ENCODE measurements around the gene RNFT2. TPM values are rescaled to one million over a fixed set of nuclear protein-coding genes. Genes with fewer than 3 reads are reported as not detected.

RNFT2 gene
- total RNA-seq, 1 experiment from 2014 or later = 34.9 TPM

- Histone ChIP-seq H3K9ac (ENCODE audit: low read length) (no peak overlapping the region), H3K36me3 (ENCODE audit: control insufficient read depth in 1 of 2, insufficient read depth in 2 of 2, low read length in 2 of 2) (peaks cover 0 to 3% of the 10 kb centered on the region in 2 experiments; a peak in 1 of 4 replicates), H3K4me1 (ENCODE audit: control insufficient read depth in 1 of 2, insufficient read depth in 2 of 2, low read length in 2 of 2) (0 out of 4 replicates have a peak, but pooled peaks cover 0 to 2% of the 10 kb centered on the region in 2 experiments), H2AFZ (ENCODE audit: low read depth, low read length, poor library complexity, severe bottlenecking) (no peak overlapping the region), H3K27me3 (ENCODE audit: insufficient read depth, low read length) (no peaks in the 10 kb centered on the region), H3K27ac (ENCODE audit: low read depth, low read length) (no peak overlapping the region), H3K79me2 (ENCODE audit: insufficient read depth, low read length) (peaks cover 4% of the 10 kb centered on the region; the same call in 1 of the 2 replicates), H3K4me2 (ENCODE audit: low read length) (no peak overlapping the region), H3K4me3 (replicated peaks in 1 of 2; ENCODE audit: low read depth in 1 of 2, low read length in 2 of 2) (no peak overlapping the region), H3K9me2 (ENCODE audit: insufficient read depth) (no peaks in the 10 kb centered on the region), H3K9me3 (ENCODE audit: control insufficient read depth in 1 of 2, insufficient read depth in 1 of 2, low read depth in 1 of 2, low read length in 2 of 2) (no peaks in the 10 kb centered on the region), H4K20me1 (ENCODE audit: insufficient read depth) (no peaks in the 10 kb centered on the region)
- ChIA-PET POLR2A (no interaction called here), CTCF (no interaction called here), RAD21 (ENCODE audit: low non-redundant PET in 1 of 2, low total read pairs in 2 of 2, uncharacterized antibody in 2 of 2, unreplicated experiment in 2 of 2) (no interaction called here)
- no peak for ATAC-seq
- BruUV-seq (replicated peaks) = no TSS peak
- TF ChIP-seq ELF1 (IDR thresholded peaks at IDR 0.05; ENCODE audit: borderline replicate concordance, low read depth) (no peak), EZH2phosphoT487 (IDR thresholded peaks at IDR 0.05; ENCODE audit: borderline replicate concordance) (no peak), FOSL1 (IDR thresholded peaks at IDR 0.05; ENCODE audit: low read depth) (no peak), CBX3 (IDR thresholded peaks at IDR 0.05; ENCODE audit: low read depth) (no peak), CTCF (IDR thresholded peaks at IDR 0.05 in 2 of 3, conservative IDR thresholded peaks at IDR 0.05 in 1 of 3; ENCODE audit: borderline replicate concordance in 1 of 3, insufficient read depth in 1 of 3, low read depth in 2 of 3, low read length in 2 of 3) (no peak), CEBPB (IDR thresholded peaks at IDR 0.05; ENCODE audit: low read depth) (no peak), JUND (IDR thresholded peaks at IDR 0.05) (no peak), ZNF274 (IDR thresholded peaks at IDR 0.05; ENCODE audit: low read depth, low read length) (no peak), POLR2A (IDR thresholded peaks at IDR 0.05; ENCODE audit: borderline replicate concordance, extremely low read depth, insufficient read depth, insufficient read length) (no peak), EZH2 (IDR thresholded peaks at IDR 0.05) (no peak), SRF (IDR thresholded peaks at IDR 0.05; ENCODE audit: low read depth) (no peak), ZBTB33 (IDR thresholded peaks at IDR 0.05; ENCODE audit: extremely low read depth, insufficient replicate concordance, low read length) (no peak), RAD21 (IDR thresholded peaks at IDR 0.05; ENCODE audit: low read depth) (no peak), MAX (IDR thresholded peaks at IDR 0.05) (no peak), POLR2AphosphoS5 (IDR thresholded peaks at IDR 0.05; ENCODE audit: low read depth, low read length) (no peak), ATF3 (IDR thresholded peaks at IDR 0.05) (no peak), SP1 (IDR thresholded peaks at IDR 0.05; ENCODE audit: low read depth) (no peak), TCF7L2 (IDR thresholded peaks at IDR 0.05; ENCODE audit: borderline replicate concordance, extremely low read depth, insufficient read depth, insufficient read length) (no peak)
- intact Hi-C loops (cut with micrococcal nuclease) = no loop called here
- no peak for DNase-seq (ENCODE audit: low read depth, low spot score)
These were observed 28.2 kb downstream of the RNFT2 start for GRCh38 chr12:116766285-116766684.

Measured in HCT116 (cell line).